Hepatic stellate cell (primary cell): Measurements from ENCODE around the gene STXBP5.
A peak's percentile ranks its signal among the peaks of the same experiment; 100 is the strongest.

Experiments used
- DNase-seq: peaks from one replicate; pipeline ENCODE4 v3.0.0; 2011; ENCODE audit warnings: low spot score

The STXBP5 gene

GRCh38 chr6:147178355-147178754 is 25.9 kb upstream of the STXBP5 start:
- no peak for DNase-seq

- no peak for DNase-seq
Measured at GRCh38 chr6:147179809-147180208, 24.4 kb upstream of the STXBP5 start.

- DNase-seq, result no peak
Measured at GRCh38 chr6:147180926-147181325, 23.3 kb upstream of the STXBP5 start.

- DNase-seq, result no peak
Measured at GRCh38 chr6:147184379-147184778, 19.8 kb upstream of the STXBP5 start.

GRCh38 chr6:147185216-147185615 is 19.0 kb upstream of the STXBP5 start:
- no peak for DNase-seq

GRCh38 chr6:147190556-147190955 is 13.7 kb upstream of the STXBP5 start:
- DNase-seq, result no peak

GRCh38 chr6:147192278-147192911 is 11.8 kb upstream of the STXBP5 start:
- no peak for DNase-seq

GRCh38 chr6:147194652-147195411 is 9.4 kb upstream of the STXBP5 start:
- peak; percentile 24 for DNase-seq

GRCh38 chr6:147195510-147195909 is 8.7 kb upstream of the STXBP5 start:
- DNase-seq, result no peak

- no peak for DNase-seq
Measured at GRCh38 chr6:147195987-147196386, 8.2 kb upstream of the STXBP5 start.

- no peak for DNase-seq
Measured at GRCh38 chr6:147200711-147201110, 3.5 kb upstream of the STXBP5 start.

GRCh38 chr6:147201885-147202515 is 2.2 kb upstream of the STXBP5 start:
- no peak for DNase-seq

GRCh38 chr6:147202516-147203310 is 1.5 kb upstream of the STXBP5 start:
- DNase-seq, result peak; percentile 97

GRCh38 chr6:147203311-147204059 is 732 bp upstream of the STXBP5 start:
- DNase-seq, result peak; percentile 87

- no peak for DNase-seq
Measured at GRCh38 chr6:147204843-147205311, 660 bp downstream of the STXBP5 start.

GRCh38 chr6:147205690-147206600 is 1.7 kb downstream of the STXBP5 start:
- DNase-seq, result peak; percentile 38

- DNase-seq, result no peak
Measured at GRCh38 chr6:147207351-147207750, 3.1 kb downstream of the STXBP5 start.

- no peak for DNase-seq
Measured at GRCh38 chr6:147207837-147208754, 3.9 kb downstream of the STXBP5 start.

- no peak for DNase-seq
Measured at GRCh38 chr6:147209762-147210449, 5.7 kb downstream of the STXBP5 start.
